ENCODE measurements around the gene F12. TPM values are rescaled to one million over a fixed set of nuclear protein-coding genes. Genes with fewer than 3 reads are reported as not detected.

F12 gene
- total RNA-seq, 2 experiments from 2014 or later, result 3.2 to 5.4 TPM

DNA sequence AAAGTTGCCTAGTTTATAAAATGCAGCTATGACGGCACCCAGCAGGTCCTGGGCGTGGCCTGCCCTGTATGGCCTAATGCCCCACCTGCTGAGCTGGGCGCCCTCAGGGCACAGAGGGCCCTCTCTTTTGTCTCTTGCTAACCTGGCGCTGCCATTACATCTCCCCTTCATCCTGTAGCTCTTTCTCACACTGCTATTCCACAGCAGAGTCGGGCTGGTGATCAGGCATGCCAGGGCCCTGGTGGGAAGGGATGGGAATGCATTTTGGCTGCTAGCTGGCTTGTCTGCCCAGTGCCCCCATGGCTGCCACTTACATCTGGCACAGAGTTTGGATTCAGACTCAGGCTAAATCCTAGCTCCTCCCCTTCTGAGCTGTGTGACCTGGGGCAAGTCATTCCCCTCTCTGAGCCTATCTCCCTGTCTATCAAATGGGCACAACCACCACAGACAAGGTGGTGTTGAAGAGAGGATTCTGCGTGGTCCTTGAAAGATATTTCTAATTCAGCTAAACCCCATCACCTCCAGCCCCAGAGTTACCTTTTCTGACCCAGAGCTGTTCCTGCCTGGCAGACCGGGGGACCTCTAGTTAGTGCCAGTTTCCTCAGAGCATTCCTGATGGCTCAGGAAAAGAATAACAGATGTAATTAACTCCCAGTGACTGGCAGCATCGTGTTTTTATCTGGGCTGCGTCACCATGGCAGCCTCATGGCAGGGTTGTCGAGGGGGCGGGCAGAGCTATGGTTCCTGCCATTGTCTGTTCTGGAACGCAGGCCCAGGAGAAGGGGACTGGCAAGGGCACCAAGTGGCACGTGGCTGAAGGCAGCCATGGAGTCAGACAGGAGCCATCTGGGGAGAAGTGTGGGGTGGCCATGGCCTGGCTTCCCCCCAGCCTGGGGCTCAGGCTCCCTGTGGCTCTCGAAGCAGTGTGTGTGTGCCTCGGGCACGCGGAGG, 43.6 kb upstream of the F12 start:
- intact Hi-C loops (cut with micrococcal nuclease), result no loop called here
- Mint-ChIP-seq H3K27ac (no peak overlapping the region), H3K9me3 (no peaks in the 10 kb centered on the region)

DNA sequence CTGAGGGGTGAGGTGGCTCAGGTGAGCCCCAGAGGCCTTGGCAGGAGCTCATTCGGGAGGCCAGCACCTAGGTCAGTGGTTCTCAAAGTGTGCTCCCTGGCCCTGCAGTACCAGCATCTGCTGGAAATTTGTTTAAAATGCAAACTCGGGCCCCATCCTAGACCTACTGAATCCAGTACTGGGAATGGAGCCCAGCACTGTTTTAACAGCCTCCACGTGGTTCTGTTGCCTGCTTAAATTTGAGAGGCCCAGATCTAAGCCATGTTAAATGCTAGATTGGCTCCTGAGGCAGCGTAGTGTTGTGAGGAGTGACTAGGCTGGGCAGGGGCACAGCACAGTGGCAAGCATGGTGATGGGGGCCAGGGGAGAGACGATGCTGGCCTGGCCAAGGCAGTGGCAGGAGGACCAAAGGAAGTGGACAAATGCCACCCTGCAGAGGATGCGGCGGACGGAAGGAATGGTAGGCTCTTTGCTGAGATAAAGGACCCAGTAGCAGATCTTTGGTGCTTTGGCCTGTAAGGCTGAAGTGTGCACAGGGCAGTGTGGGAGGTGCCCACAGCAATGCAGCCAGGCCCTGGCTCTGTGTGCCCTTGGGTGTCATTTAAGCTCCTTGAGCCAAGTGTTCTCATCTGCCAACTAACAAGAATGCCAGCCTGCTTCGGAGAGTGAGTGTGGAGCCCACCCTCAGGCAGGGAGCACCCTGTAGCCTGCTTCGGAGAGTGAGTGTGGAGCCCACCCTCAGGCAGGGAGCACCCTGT, 41.5 kb upstream of the F12 start:
- no peak for DNase-seq
- no peaks in the 10 kb centered on the region for H3K9me3 Mint-ChIP-seq
- no peak overlapping the region for H3K4me3 Mint-ChIP-seq
- CTCF ChIA-PET, result interaction anchor here (1.1 to 8.6 kb wide), 6 partner anchors 43 to 141 kb away, joined by 3 to 161 read pairs (median 4); partner anchors contain the start of genes F12 and PFN3
- intact Hi-C loops (cut with micrococcal nuclease), result no loop called here
- H3K27me3 Mint-ChIP-seq (ENCODE audit: low read depth), result no peaks in the 10 kb centered on the region
- H3K36me3 Mint-ChIP-seq (ENCODE audit: low read depth), result no peaks in the 10 kb centered on the region
- H3K4me1 Mint-ChIP-seq (ENCODE audit: low read depth), result peaks cover 32% of the 10 kb centered on the region
- H3K27ac Mint-ChIP-seq, result no peak overlapping the region

More for the DNA sequence above, 43.6 kb upstream of the F12 start:
- no peak for DNase-seq
- no peak overlapping the region for H3K4me3 Mint-ChIP-seq
- H3K4me1 Mint-ChIP-seq (ENCODE audit: low read depth), result peaks cover 28% of the 10 kb centered on the region
- no peaks in the 10 kb centered on the region for H3K27me3 Mint-ChIP-seq (ENCODE audit: low read depth)
- CTCF ChIA-PET, result interaction anchor here (1.1 to 7.1 kb wide), 13 partner anchors 8 to 143 kb away, joined by 3 to 161 read pairs (median 6); partner anchors contain the start of genes F12, PFN3 and PRR7
- no peaks in the 10 kb centered on the region for H3K36me3 Mint-ChIP-seq (ENCODE audit: low read depth)

DNA sequence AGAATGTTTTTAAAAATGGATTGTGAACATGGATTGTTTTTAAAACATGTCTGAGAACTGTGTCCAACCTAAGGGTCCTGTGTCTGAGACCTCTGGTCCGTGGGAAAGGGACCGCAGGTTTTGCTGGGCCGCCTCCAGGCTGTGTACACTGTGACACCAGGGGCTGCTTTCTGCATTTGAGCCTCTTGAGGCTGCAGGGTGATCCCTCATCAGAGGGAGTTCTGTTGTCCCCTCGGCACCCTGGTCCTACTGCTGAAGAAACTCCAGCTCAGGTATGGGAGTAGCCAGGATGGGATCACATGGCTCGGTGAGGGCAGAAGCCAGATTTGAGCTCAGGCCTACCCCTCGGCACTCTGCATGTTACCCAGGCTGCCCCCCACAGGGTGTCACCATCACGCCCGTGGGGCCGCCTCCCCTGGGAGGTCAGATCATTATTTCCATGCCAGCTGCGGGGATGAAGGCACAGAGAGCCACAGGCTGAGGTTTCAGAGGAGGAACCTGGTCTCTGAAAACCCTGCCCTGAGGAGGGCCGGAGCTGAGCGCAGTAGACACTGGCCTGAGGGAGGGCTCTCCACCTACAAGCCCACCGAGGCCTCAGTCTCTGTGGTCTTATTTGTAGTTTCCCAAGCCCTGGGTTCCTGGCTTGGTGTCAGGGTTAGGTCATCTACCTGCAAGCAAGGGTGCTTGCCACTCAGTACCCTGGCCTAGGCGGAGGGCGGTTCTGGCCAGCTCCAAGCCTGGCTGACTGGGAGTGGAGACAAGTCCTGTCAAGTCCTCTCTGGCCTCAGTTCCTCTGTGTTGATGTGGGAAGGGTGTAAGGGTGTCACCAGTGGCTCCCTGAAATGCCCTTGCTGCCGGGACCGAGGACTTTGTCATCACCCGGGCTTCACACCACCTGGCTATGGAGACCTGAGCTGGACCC, 40.0 kb upstream of the F12 start:
- Mint-ChIP-seq H3K36me3 (ENCODE audit: low read depth) (no peaks in the 10 kb centered on the region), H3K4me1 (ENCODE audit: low read depth) (peaks cover 46% of the 10 kb centered on the region), H3K4me3 (no peak overlapping the region), H3K9me3 (no peaks in the 10 kb centered on the region), H3K27ac (no peak overlapping the region), H3K27me3 (ENCODE audit: low read depth) (no peaks in the 10 kb centered on the region)
- CTCF ChIA-PET, result interaction anchor here (1.0 to 8.6 kb wide), 7 partner anchors 24 to 59 kb away, joined by 3 to 131 read pairs (median 5); no protein-coding TSS in a partner anchor
- intact Hi-C loops (cut with micrococcal nuclease), result no loop called here
- DNase-seq, result no peak

DNA sequence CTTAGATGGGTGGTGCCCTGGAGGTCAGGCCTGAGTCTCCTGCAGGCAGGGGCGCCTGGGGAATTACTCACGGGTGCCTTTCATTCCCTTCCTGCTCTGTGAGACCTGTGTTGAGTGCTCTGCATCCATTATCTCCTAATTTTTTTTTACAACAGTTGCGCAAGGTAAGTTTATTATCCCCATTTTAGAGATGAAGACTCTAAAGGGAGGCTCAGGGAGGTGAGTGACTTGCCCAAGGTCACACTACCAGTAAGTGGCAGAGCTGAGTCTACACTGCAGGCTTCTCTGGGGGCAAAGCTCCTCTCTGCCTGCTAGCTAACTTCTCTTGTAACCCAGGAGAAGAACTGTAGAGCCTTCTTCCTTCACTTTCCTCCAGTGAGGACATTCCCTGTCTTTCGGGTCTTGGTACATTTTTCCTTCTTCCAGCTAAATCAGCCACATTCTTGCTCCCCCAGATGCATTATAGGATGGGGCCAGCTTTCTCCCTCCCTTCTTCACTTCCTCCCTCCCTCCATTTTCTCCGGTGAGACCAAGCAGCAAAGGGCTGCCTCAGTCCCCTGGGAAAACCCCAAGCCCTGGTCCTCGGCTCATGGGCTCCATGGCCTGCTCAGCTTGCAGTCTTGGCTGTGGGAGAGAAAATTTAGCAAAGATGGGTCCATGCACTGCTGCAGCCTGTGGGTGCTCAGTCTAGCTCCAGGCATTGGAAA, 39.0 kb upstream of the F12 start:
- Mint-ChIP-seq H3K36me3 (ENCODE audit: low read depth) (no peaks in the 10 kb centered on the region), H3K4me1 (ENCODE audit: low read depth) (peaks cover 48% of the 10 kb centered on the region), H3K4me3 (peak overlapping the region; percentile 56), H3K27ac (peak overlapping the region; percentile 42), H3K27me3 (ENCODE audit: low read depth) (no peaks in the 10 kb centered on the region), H3K9me3 (no peaks in the 10 kb centered on the region)
- CTCF ChIA-PET, result interaction anchor here (1.3 to 8.6 kb wide), 7 partner anchors 7 to 139 kb away, joined by 3 to 131 read pairs (median 9); no protein-coding TSS in a partner anchor
- DNase-seq, result no peak
- intact Hi-C loops (cut with micrococcal nuclease), result no loop called here

DNA sequence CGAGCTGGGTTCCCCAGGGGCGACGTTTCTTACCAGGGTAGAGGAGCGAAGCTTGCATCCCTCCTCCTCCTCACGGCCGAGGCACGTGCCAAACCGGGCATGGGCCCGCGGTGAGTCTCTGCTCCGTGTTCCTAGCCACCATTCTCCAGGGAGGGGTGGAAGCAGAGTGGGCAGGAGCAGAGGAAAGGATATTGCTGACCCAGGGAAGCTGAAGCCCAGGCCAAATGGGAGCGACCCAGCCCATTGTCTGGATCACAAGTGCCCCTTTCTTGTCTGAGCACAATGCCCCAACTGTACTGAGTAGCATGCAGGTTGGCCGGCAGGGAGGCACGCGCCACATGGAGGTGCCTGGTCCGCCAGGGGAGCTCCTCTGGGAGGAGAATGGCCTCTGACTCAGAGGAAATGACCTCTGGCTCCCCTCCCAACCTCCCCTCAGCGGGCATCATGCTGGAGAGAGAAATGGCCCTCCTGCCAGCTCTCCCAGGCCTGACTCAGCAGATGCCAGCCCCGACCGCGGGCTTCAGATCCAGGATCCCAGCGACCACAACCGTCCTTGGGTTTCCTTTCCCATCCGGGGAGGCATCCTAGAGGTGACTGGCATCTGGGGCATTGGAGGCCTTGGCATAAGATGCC, 38.4 kb upstream of the F12 start:
- peak overlapping the region; percentile 42 for H3K27ac Mint-ChIP-seq
- peaks cover 46% of the 10 kb centered on the region for H3K4me1 Mint-ChIP-seq (ENCODE audit: low read depth)
- H3K4me3 Mint-ChIP-seq, result peak overlapping the region; percentile 56
- no peaks in the 10 kb centered on the region for H3K9me3 Mint-ChIP-seq
- intact Hi-C loops (cut with micrococcal nuclease), result no loop called here
- CTCF ChIA-PET, result interaction anchor here (1.4 to 8.6 kb wide), 7 partner anchors 7 to 138 kb away, joined by 4 to 131 read pairs (median 37); no protein-coding TSS in a partner anchor
- H3K36me3 Mint-ChIP-seq (ENCODE audit: low read depth), result no peaks in the 10 kb centered on the region
- H3K27me3 Mint-ChIP-seq (ENCODE audit: low read depth), result no peaks in the 10 kb centered on the region
- DNase-seq, result no peak

DNA sequence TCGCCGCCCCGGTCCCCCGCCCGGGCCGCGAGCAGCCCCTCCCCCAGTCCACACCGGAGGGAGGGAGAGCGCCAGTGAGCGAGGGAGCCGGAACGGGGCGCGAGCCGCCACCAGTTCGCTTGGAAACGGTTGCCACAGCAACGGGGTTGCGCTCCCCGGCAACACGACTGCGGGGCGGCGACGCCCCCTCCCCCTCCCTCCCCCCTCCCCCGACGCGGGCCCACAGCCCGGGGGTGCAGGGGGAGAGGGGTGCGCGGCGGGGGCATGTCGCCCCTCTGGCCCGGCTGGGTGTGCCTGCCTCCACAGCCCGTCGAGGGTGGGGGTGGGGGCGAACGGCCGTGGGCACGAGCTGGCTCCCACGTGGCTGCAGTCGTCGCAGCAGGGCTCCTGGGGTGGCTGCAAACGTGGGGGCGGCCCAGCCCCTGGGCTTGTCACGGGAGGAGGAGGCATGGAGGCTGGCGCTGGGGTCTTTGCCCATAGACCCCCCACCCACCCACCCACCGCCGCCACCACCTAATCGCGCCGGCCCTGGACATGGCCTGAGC, 37.8 kb upstream of the F12 start:
- CTCF ChIA-PET, result interaction anchor here (1.4 to 8.6 kb wide), 7 partner anchors 8 to 137 kb away, joined by 4 to 131 read pairs (median 37); no protein-coding TSS in a partner anchor
- Mint-ChIP-seq H3K4me3 (peak overlapping the region; percentile 56), H3K9me3 (no peaks in the 10 kb centered on the region), H3K27me3 (ENCODE audit: low read depth) (no peaks in the 10 kb centered on the region), H3K36me3 (ENCODE audit: low read depth) (no peaks in the 10 kb centered on the region), H3K4me1 (ENCODE audit: low read depth) (peaks cover 45% of the 10 kb centered on the region), H3K27ac (no peak overlapping the region)
- peak; percentile 72 for DNase-seq
- intact Hi-C loops (cut with micrococcal nuclease), result no loop called here

DNA sequence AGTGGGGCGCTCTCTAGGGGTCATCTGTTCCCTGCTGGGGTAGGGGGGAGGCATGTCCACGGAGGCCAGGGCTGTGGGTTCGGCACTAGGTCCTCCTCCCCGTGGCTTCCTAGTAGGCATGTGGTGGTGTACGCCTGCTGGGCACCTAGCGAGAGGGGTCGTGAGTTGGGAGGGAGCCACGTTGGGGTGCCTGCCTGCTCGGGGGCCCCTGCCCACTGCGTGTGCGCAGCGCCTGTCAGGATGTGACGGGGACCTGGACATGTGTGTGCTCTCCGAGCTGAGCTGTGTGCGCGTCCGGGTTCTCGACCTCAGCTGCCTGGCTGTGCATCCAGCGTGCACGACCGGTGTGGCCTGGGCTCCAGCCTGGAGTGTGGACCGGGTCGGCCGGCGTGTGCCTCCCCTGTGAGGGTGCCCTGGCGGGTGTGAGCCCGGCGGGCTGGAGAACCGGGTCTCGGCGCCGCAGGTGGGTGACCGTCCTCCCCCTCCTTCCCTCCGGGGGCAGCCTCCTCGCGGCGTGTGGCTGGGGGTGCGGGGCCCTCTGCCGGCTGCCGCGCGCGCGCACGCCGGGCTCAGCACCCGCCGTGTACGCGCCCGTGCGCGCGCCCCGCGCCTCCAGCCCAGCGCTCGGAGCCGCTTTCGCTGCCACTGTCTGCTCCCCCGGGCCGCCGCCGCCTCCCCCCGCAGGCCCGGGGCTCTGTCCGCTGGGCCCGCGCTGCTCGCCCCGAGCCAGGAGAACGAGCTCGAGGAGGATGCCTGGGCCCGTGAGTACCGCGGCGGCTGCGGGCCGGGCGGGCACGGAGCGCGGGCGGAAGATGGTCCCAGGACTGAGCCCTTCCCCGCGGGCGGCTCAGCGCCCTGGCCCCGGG, 37.1 kb upstream of the F12 start, which contains the start of gene PRR7:
Gene PRR7, plus strand, starts transcription at position 615 of the 866 bp plus-strand sequence. CDS start 8,254 bp downstream, outside the sequence.
- no peaks in the 10 kb centered on the region for H3K27me3 Mint-ChIP-seq (ENCODE audit: low read depth)
- H3K36me3 Mint-ChIP-seq (ENCODE audit: low read depth), result peaks cover 2% of the 10 kb centered on the region
- H3K4me3 Mint-ChIP-seq, result peak within 1 kb of the TSS; percentile 77
- intact Hi-C loops (cut with micrococcal nuclease), result no loop called here
- peak within 1 kb of the TSS; percentile 92 for H3K27ac Mint-ChIP-seq
- H3K4me1 Mint-ChIP-seq (ENCODE audit: low read depth), result peaks cover 45% of the 10 kb centered on the region
- H3K9me3 Mint-ChIP-seq, result no peaks in the 10 kb centered on the region
- peak; percentile 65 for DNase-seq
- CTCF ChIA-PET, result interaction anchor here (1.0 to 8.6 kb wide), 8 partner anchors 9 to 86 kb away, joined by 3 to 131 read pairs (median 24); no protein-coding TSS in a partner anchor

DNA sequence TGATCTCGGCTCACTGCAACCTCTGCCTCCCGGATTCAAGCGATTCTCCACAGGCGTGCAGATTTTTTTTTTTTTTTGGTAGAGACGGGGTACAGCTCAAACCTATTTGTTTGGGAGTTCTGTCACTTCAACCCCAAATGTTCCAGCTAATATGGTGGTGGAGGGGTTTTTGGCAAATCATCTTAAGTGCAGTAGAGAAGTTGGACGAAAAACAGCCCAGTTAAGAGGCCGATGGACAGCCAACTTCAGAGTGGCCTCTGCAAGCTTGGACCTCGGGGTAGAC, 36.5 kb upstream of the F12 start:
- Mint-ChIP-seq H3K36me3 (ENCODE audit: low read depth) (peaks cover 2% of the 10 kb centered on the region), H3K9me3 (no peaks in the 10 kb centered on the region), H3K27me3 (ENCODE audit: low read depth) (no peaks in the 10 kb centered on the region), H3K27ac (peak overlapping the region; percentile 92), H3K4me3 (peak overlapping the region; percentile 77), H3K4me1 (ENCODE audit: low read depth) (peaks cover 48% of the 10 kb centered on the region)
- CTCF ChIA-PET, result interaction anchor here (0.7 to 8.6 kb wide), 10 partner anchors 9 to 136 kb away, joined by 3 to 131 read pairs (median 7); no protein-coding TSS in a partner anchor
- intact Hi-C loops (cut with micrococcal nuclease), result loop anchor here (1.0 to 2.0 kb wide), 3 partner anchors 8 to 41 kb away; no protein-coding TSS in a partner anchor
- DNase-seq, result no peak

DNA sequence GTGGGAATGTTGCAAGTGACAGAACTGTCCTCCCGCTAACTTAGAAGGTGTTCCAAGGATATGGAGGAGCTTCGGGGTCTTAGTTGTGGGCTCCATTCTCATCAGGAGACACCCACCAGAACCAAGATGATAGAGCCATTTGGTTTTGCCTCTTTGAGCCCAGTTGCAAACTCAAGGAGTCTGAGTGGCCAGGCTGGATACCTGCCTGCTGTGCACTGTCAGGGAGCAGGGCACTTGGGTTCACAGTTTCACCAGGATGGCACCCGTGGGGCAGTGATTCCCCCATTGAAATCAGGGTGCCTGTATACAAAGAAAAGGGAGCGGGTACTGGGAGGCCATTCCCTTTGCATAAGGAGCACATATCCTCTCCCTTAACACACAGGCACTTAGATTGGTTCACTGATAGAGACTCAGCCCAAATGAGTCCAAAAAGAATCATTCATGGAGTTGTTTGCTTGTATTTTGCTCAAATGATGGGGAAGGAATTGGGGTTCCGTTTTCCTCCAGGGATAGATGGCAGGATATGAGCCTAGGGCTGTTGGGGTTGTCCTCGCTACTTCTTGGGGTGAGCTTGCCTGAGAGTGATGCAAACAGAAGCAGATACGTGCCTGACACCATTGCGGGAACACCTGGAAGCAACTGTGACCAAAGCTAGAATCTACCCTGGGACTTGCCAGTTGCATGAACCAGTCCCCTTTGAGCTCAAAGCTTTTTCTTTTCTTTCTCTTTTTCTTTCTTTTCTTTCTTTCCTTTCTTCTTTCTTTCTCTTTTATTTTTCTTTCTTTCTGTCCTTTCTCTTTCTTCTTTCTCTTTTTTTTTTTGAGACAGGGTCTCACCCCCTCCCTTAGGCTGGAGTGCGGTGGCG, 35.9 kb upstream of the F12 start:
- no peaks in the 10 kb centered on the region for H3K9me3 Mint-ChIP-seq
- peak overlapping the region; percentile 77 for H3K4me3 Mint-ChIP-seq
- CTCF ChIA-PET, result interaction anchor here (0.7 to 8.6 kb wide), 10 partner anchors 9 to 135 kb away, joined by 3 to 131 read pairs (median 7); no protein-coding TSS in a partner anchor
- peak; percentile 70 for DNase-seq
- peaks cover 5% of the 10 kb centered on the region for H3K36me3 Mint-ChIP-seq (ENCODE audit: low read depth)
- no peaks in the 10 kb centered on the region for H3K27me3 Mint-ChIP-seq (ENCODE audit: low read depth)
- intact Hi-C loops (cut with micrococcal nuclease), result loop anchor here (1.0 to 2.0 kb wide), 3 partner anchors 9 to 40 kb away; no protein-coding TSS in a partner anchor
- H3K27ac Mint-ChIP-seq, result peak overlapping the region; percentile 92
- peaks cover 51% of the 10 kb centered on the region for H3K4me1 Mint-ChIP-seq (ENCODE audit: low read depth)
